HEK293T (cell line): ENCODE results near the gene ANKRD11.

ENCODE experiments used
- CTCF ChIA-PET: fragments of 350-600 bp; formaldehyde crosslinking; extraction: SDS; loops from one replicate; lab custom pipeline; 2021; ENCODE audit warnings: antibody characterized with exemption, inconsistent platforms; lab: Yijun Ruan, JAX
- POLR2A ChIA-PET: fragments of 350-600 bp; formaldehyde crosslinking; extraction: SDS; loops from one replicate; lab custom pipeline; 2020; ENCODE audit warnings: antibody characterized with exemption, inconsistent platforms; lab: Yijun Ruan, JAX
- DNase-seq: peaks from one replicate; pipeline ENCODE4 v3.0.0; 2012; ENCODE audit warnings: mixed read lengths; ENCODE audit errors: extremely low spot score
- ARNT ChIP-seq: fragments of 450-650 bp; IDR thresholded peaks from 2 replicates; pipeline ENCODE4 v1.6.1; 2017; ENCODE audit warnings: mild to moderate bottlenecking
- BHLHE40 ChIP-seq: fragments of 450-650 bp; IDR thresholded peaks from 2 replicates; pipeline ENCODE4 v1.6.1; 2016; ENCODE audit warnings: mild to moderate bottlenecking, moderate library complexity, borderline replicate concordance
- CTBP1 ChIP-seq: fragments of 450-650 bp; IDR thresholded peaks from 2 replicates; pipeline ENCODE4 v1.6.1; 2016; ENCODE audit warnings: borderline replicate concordance
- ELF4 ChIP-seq: fragments of 450-650 bp; IDR thresholded peaks from 2 replicates; pipeline ENCODE4 v1.6.1; 2017; ENCODE audit warnings: antibody characterized with exemption
- FOXA1 ChIP-seq: fragments of 450-650 bp; IDR thresholded peaks from 2 replicates; pipeline ENCODE4 v1.6.1; 2016; ENCODE audit warnings: mild to moderate bottlenecking
- FOXK2 ChIP-seq: fragments of 450-650 bp; IDR thresholded peaks from 2 replicates; pipeline ENCODE4 v1.6.1; 2016; ENCODE audit warnings: mild to moderate bottlenecking
- FOXM1 ChIP-seq: fragments of 450-650 bp; IDR thresholded peaks from 2 replicates; pipeline ENCODE4 v1.6.1; 2017; ENCODE audit warnings: mild to moderate bottlenecking, borderline replicate concordance
- HDGF ChIP-seq: fragments of 450-650 bp; IDR thresholded peaks from 2 replicates; pipeline ENCODE4 v1.6.1; 2017; ENCODE audit warnings: antibody characterized with exemption, borderline replicate concordance
- L3MBTL2 ChIP-seq: fragments of 450-650 bp; conservative IDR thresholded peaks from 2 replicates; pipeline ENCODE4 v1.6.1; 2016; ENCODE audit warnings: mild to moderate bottlenecking
- LEF1 ChIP-seq: fragments of 450-650 bp; IDR thresholded peaks from 2 replicates; pipeline ENCODE4 v1.6.1; 2017; ENCODE audit warnings: mild to moderate bottlenecking, borderline replicate concordance
- NFRKB ChIP-seq: fragments of 450-650 bp; IDR thresholded peaks from 2 replicates; pipeline ENCODE4 v1.6.1; 2016; ENCODE audit warnings: mild to moderate bottlenecking, moderate library complexity
- PKNOX1 ChIP-seq: fragments of 450-650 bp; IDR thresholded peaks from 2 replicates; pipeline ENCODE4 v1.6.1; 2016
- SP1 ChIP-seq: fragments of 450-650 bp; IDR thresholded peaks from 2 replicates; pipeline ENCODE4 v1.6.1; 2017
- SUZ12 ChIP-seq: fragments of 450-650 bp; IDR thresholded peaks from 2 replicates; pipeline ENCODE4 v1.6.1; 2016; ENCODE audit warnings: mild to moderate bottlenecking
- TARDBP ChIP-seq: fragments of 450-650 bp; IDR thresholded peaks from 2 replicates; pipeline ENCODE4 v1.6.1; 2016
- ZNF384 ChIP-seq: fragments of 450-650 bp; IDR thresholded peaks from 2 replicates; pipeline ENCODE4 v1.6.1; 2016

ANKRD11 gene

GRCh38 chr16:89511374-89511773 lies 21.0 kb upstream of the ANKRD11 start:
- ChIA-PET CTCF (no interaction called here), POLR2A (no interaction called here)
- no peak for TF ChIP-seq LEF1
- TF ChIP-seq ZNF384, result no peak
- TF ChIP-seq SP1, result no peak
- no peak for TF ChIP-seq BHLHE40
- no peak for TF ChIP-seq FOXK2
- no peak for TF ChIP-seq FOXM1
- TF ChIP-seq ARNT, result no peak
- TF ChIP-seq ELF4, result no peak
- TF ChIP-seq NFRKB, result no peak
- no peak for TF ChIP-seq PKNOX1
- TF ChIP-seq HDGF, result no peak
- TF ChIP-seq SUZ12, result no peak
- no peak for TF ChIP-seq CTBP1
- TF ChIP-seq FOXA1, result no peak
- TF ChIP-seq TARDBP, result no peak
- TF ChIP-seq L3MBTL2, result no peak
- no peak for DNase-seq

- ChIA-PET POLR2A (no interaction called here), CTCF (no interaction called here)
- no peak for DNase-seq
- no peak for TF ChIP-seq PKNOX1
- TF ChIP-seq LEF1, result no peak
- no peak for TF ChIP-seq ELF4
- TF ChIP-seq SUZ12, result no peak
- no peak for TF ChIP-seq HDGF
- TF ChIP-seq ARNT, result no peak
- TF ChIP-seq CTBP1, result no peak
- TF ChIP-seq FOXK2, result no peak
- TF ChIP-seq ZNF384, result no peak
Observed at GRCh38 chr16:89510526-89510925, 20.2 kb upstream of the ANKRD11 start.

- peak; percentile 96 for DNase-seq
- ChIA-PET CTCF (interaction anchor here (1.0 kb wide), 1 partner anchor 129 kb away, joined by 3 read pairs; no protein-coding TSS in a partner anchor), POLR2A (interaction anchor here (1.0 to 2.5 kb wide), 10 partner anchors 9 to 260 kb away, joined by 3 to 11 read pairs (median 4); no protein-coding TSS in a partner anchor)
- no peak for TF ChIP-seq BHLHE40
- no peak for TF ChIP-seq ARNT
- peak; percentile 88 for TF ChIP-seq L3MBTL2
- no peak for TF ChIP-seq CTBP1
- TF ChIP-seq PKNOX1, result no peak
- no peak for TF ChIP-seq LEF1
- no peak for TF ChIP-seq HDGF
Observed at GRCh38 chr16:89507834-89508590, 17.7 kb upstream of the ANKRD11 start, which contains the start of gene SPG7. TSS of gene SPG7 (plus strand) at chr16:89508403. CDS start at chr16:89508418, 15 bp downstream.

GRCh38 chr16:89507214-89507833 lies 17.0 kb upstream of the ANKRD11 start:
- CTCF ChIA-PET, result interaction anchor here (0.6 to 1.0 kb wide), 2 partner anchors 61 to 128 kb away, joined by 3 read pairs; no protein-coding TSS in a partner anchor
- POLR2A ChIA-PET, result interaction anchor here (0.9 to 2.5 kb wide), 8 partner anchors 8 to 172 kb away, joined by 3 to 11 read pairs (median 5); no protein-coding TSS in a partner anchor
- TF ChIP-seq LEF1, result no peak
- no peak for TF ChIP-seq PKNOX1
- no peak for TF ChIP-seq HDGF
- no peak for TF ChIP-seq SP1
- no peak for TF ChIP-seq BHLHE40
- no peak for TF ChIP-seq L3MBTL2
- no peak for TF ChIP-seq ARNT
- TF ChIP-seq FOXM1, result no peak
- TF ChIP-seq TARDBP, result no peak
- no peak for DNase-seq

GRCh38 chr16:89506791-89507191 lies 16.4 kb upstream of the ANKRD11 start:
- DNase-seq, result no peak
- ChIA-PET CTCF (interaction anchor here (0.6 kb wide), 1 partner anchor 61 kb away, joined by 3 read pairs; no protein-coding TSS in a partner anchor), POLR2A (interaction anchor here (0.9 to 2.5 kb wide), 5 partner anchors 12 to 171 kb away, joined by 3 to 11 read pairs (median 7); no protein-coding TSS in a partner anchor)

More at GRCh38 chr16:89506791-89507191, 16.4 kb upstream of the ANKRD11 start:
- no peak for TF ChIP-seq TARDBP
- TF ChIP-seq FOXK2, result no peak
- no peak for TF ChIP-seq SUZ12
- TF ChIP-seq ZNF384, result no peak
- no peak for TF ChIP-seq HDGF
- no peak for TF ChIP-seq LEF1
- no peak for TF ChIP-seq BHLHE40
- TF ChIP-seq FOXM1, result no peak
